ENCODE data around the gene ADH1C.
A peak's percentile ranks its signal among the peaks of the same experiment; 100 is the strongest.

Gene ADH1C

GRCh38 chr4:99301376-99302164, 51.0 kb downstream of the ADH1C start:
- DNase-seq (ENCODE audit: low spot score), result no peak

- peak; percentile 80 for DNase-seq (ENCODE audit: low spot score)
These were observed 51.6 kb downstream of the ADH1C start for GRCh38 chr4:99300934-99301333.

DNA sequence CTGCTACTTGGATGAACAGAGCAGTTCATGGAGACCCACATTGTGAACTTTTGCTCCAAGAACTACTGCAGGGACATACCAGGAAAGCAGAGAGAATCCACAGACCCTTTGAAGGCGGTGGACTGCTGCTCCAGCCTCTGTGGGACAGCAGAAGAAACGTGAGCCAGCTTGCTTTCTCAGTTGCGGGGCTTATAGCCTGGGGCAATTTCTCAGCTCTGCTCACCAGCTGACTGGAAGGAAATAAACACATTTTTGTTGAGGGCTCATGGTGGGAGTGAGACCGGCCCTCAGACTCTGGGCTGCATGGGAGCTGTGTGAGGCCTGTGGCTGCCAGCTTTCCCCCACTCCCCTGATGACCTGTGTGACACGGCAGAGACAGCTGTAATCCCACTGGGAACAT, 59.2 kb downstream of the ADH1C start:
- DNase-seq (ENCODE audit: low spot score), result no peak

DNA sequence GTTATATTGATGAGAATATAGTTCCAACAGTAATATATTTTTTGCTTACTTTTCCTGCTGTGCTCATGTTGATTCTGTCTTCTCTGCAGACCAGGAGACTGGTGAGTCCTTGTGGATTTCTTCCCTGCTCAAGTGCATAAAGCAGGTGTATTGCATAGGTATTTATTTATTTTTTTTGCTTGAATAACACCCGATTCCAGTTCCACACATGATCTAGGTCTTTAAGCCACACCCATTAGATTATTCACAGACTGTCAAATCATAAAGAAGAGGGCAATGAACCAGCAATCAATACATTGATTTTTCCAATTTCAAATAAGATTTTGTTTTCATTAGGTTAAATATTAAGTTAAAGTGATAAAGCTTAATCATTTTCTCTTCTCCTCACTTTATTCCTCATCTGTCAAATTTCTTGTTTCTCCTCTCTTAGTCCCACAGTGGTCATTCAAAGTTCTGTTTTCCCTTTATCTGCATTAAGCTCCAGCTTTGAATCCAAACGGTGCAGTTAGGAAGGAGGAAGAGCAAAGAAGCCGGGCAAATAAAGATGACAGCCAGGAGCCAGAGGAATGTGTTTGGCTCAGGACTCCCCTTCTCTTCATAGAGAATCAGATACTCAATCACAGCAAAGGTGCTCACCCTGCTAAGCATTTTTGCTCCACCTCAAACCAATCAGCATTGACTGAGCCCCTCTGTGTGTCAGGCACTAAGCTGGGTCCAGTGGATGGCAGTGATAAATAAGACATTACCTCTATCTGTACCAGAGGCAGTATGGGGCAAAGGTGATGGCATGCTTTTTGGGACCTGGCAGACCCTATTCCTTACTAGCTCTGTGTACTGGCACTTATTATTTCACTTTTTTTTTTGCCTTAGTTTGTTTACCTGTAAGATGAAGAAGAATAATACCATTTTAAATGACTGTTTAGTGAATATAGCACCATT, 61.4 kb downstream of the ADH1C start, which contains the start of gene ADH1A:
Gene ADH1A (minus strand): TSS at position 138 of the 939 bp plus-strand sequence. CDS start 71 bp downstream, at position 67.
- DNase-seq (ENCODE audit: low spot score), result no peak
